ENCODE results near the gene ZNF346.
"Not testable (repeated sequence)": the region's sequence is repeated elsewhere in the genome, so short reads cannot be mapped to it uniquely, and the experiment has no call there.

Gene ZNF346

DNA sequence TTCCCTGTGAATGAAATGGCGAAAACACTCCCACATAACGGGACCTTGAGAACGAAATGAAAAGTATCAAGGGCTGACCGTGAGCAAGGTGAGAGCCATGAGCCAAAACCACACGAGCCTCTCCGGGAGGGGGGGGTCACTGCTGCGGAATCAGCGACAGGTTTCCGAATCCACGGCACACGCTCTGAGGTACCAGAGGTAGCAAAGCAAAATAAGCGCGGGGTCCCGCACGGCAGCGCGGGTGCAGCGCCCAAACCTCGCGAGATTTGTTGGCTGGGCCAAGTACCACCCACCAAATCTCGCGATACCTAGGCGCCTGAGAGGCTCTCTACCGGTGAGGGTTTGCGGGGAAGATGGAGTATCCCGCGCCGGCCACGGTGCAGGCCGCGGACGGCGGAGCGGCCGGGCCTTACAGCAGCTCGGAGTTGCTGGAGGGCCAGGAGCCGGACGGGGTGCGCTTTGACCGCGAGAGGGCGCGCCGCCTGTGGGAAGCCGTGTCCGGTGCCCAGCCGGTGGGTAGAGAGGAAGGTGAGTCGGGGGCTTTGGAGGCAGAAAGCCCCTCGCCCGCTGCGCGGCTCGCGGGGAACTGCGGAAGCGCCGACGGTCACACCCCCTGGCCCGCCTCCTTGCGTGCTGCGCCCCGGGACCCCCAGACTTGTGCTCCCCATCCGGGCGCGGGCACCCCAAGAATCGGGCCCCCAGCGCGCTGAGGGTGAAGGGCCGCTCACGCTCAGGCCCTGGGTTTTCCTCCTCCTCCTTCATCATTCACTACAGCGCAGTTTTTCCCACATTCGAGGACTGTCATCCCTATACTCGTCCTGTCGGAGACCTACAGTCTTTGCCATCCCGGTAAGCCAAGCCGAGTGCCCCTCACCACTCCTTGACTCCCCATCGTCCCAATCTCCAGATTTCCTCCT lies at the start of gene ZNF346:
Gene ZNF346 (plus strand): TSS at position 311 of the 917 bp plus-strand sequence. CDS start 43 bp downstream, at position 354.
- peak; percentile 95 for DNase-seq

DNA sequence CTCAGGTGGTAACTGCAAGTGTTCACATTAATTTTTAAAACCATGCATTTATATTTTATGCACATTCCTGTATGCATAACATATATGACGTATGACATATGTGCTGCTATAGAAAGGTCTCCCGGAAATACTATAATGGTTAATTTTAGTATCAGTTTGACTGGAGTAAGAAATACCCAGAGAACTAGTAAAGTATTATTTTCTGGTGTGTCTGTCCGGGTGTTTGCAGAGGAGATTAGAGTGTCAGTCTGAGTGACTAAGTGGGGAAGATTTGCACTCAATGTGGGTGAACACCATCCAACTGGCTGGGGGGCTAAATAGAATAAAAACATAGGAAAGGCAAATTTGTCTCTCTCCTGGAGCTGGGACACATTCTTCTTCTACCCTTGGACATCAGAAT lies 42.8 kb upstream of the ZNF346 start:
- DNase-seq: no peak

DNA sequence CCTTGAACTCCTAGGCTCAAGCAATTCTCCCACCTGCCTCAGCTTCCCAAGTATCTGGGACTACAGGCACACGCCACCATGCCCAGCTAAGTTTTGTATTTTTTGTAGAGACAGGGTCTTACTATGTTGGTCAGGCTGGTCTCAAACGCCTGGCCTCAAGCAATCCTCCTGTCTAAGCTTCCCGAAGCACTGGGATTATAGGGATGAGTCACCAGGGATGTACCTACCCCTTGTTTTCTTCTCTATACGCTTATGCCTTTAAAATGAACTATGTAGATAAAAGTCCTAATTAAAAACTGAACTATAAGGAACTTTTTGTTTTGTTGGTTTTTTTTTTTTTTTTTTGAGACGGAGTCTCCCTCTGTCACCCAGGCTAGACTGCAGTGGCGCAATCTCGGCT lies 41.7 kb upstream of the ZNF346 start:
- no peak for DNase-seq

DNA sequence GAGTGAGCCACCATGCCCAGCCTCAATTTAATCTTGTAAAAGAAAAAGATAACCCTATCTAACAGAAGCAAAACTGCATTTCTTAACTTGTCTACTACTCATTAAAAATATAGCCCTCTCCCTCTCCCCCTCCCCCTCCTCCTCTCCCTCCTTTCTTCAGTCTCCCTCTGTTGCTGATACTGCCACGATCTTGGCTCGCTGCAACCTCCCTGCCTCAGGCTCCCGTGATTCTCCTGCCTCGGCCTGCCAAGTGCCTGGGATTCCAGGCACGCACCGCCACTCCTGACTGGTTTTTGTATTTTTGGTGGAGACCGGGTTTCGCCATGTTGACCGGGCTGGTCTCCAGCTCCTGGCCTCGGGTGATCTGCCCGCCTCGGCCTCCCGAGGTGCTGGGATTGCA lies 39.4 kb upstream of the ZNF346 start:
- not testable (repeated sequence) for DNase-seq

- DNase-seq: not testable (repeated sequence)
Measured at GRCh38 chr5:176983593-176983992, 38.9 kb upstream of the ZNF346 start.

DNA sequence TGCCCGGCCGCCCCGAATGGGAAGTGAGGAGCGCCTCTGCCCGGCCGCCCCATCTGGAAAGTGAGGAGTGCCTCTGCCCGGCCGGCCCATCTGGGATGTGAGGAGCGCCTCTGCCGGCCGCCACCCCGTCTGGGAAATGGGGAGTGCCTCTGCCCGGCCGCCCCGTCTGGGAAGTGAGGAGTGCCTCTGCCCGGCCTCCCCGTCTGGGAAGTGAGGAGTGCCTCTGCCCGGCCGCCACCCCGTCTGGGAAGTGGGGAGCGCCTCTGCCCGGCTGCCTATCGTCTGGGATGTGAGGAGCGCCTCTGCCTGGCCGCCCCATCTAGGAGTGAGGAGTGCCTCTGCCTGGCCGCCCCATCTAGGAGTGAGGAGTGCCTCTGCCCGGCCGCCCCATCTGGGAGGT lies 38.3 kb upstream of the ZNF346 start:
- DNase-seq: not testable (repeated sequence)

- DNase-seq: no peak
Measured at GRCh38 chr5:176985516-176985915, 37.0 kb upstream of the ZNF346 start.

- DNase-seq: no peak
Measured at GRCh38 chr5:176986280-176986679, 36.2 kb upstream of the ZNF346 start.

DNA sequence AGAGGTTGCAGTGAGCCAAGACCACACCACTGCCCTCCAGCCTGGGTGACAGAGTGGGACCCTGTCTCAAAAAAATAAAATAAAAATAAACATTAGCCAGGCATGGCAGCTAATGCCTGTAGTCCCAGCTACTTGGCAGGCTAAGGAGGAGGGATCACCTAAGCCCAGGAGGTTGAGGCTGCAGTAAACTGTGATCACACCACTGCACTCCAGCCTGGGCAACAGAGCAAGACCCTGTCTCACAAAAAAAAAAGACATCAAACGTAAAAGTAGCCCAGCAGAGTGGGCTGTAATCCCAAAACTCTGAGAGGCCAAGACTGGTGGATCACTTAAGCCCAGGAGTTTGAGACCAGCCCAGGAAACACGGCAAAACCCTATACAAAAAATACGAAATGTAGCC lies 34.9 kb upstream of the ZNF346 start:
- no peak for DNase-seq

GRCh38 chr5:176993081-176993480 lies 29.4 kb upstream of the ZNF346 start:
- not testable (repeated sequence) for DNase-seq

- peak; percentile 93 for DNase-seq
Measured at GRCh38 chr5:176994460-176995121, 27.9 kb upstream of the ZNF346 start.

DNA sequence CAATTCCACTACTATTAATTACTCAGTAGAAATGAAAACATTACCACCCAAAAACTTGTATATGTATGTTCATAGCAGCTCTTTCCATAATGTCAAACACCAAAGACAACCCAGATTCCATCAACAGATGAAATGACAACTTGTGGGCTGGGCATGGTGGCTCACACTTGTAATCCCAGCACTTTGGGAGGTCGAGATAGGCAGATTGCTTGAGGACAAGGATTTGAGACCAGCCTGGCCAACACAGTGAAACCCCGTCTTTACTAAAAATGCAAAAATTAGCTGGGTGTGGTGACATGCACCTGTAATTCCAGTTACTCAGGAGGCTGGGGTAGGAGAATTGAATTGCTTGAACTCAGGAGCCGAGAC lies 27.4 kb upstream of the ZNF346 start:
- DNase-seq: no peak

- DNase-seq: no peak
Measured at GRCh38 chr5:176995896-176996767, 26.4 kb upstream of the ZNF346 start.

GRCh38 chr5:176996780-176997179 lies 25.7 kb upstream of the ZNF346 start:
- DNase-seq: no peak

DNA sequence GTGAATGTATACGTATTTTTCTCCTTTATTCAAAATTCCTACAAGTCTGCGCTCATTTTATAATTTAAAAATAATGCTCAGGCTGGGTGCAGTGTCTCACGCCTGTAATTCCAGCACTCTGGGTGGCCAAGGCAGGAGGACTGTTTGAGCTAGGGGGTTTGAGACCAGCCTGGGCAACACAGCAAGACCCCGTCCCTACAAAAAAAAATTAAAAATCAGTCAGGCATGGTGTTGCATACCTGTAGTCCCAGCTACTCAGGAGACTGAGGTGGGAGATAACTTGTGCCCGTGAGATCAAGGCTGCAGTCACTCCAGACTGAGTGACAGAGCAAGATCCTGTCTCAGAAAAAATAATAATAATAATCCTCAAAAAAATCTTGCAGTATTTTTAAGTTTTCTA lies 23.7 kb upstream of the ZNF346 start:
- no peak for DNase-seq

GRCh38 chr5:176999526-176999925 lies 23.0 kb upstream of the ZNF346 start:
- DNase-seq: not testable (repeated sequence)

GRCh38 chr5:177003649-177004048 lies 18.8 kb upstream of the ZNF346 start:
- no peak for DNase-seq

DNA sequence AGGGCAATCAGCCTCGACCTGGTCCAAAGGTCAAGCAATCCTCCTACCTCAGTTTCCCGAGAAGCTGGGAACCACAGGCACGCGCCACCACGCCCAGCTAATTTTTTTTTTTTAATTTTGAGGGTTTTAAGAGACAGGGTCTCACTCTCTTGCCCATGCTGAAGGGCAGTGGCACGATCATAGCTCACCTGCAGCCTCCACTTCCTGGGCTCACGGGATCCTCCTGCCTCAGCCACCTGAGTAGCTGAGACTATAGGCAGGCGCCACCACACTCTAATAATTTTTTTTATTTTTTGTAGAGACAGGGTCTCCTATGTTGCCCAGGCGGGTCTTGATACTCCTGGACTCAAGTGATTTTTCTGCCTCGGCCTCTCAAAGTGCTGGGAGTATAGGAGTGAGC lies 17.5 kb upstream of the ZNF346 start:
- no peak for DNase-seq

DNA sequence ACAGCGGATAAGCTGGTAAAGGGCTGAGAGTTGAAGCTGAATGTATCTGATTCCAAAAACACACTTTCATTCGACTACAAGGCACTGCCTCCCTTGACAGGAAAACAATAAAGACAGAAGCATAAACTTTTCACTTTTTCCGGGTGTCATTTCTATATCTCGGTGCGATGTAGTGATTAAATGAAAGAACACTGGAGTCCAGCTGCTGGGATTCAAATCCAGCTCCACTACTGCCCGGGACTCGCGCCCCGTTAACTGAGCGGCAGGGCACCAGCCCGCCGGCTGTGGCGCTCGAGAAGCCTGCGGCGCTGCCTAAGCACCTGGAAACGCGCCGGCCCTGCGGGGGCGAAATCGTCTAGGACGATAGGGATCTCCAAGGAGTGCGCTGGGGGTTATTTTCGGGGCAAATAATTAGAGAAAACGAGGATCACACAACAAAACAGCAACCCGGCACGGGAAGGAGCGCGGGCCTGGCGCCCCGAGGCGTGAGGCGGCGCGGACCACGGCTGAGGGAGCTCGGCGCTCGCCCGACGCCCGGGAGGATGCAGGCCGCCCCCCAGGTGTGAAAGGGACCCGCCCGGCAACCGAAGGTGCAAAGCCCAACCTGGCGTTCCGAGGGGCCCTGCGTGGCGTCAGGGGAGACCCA lies 16.8 kb upstream of the ZNF346 start:
- DNase-seq: peak; percentile 79

- DNase-seq: peak; percentile 90
Measured at GRCh38 chr5:177006265-177006972, 16.1 kb upstream of the ZNF346 start, which contains the start of gene UIMC1. Gene UIMC1 (minus strand): TSS chr5:177006779. CDS start chr5:176982615, 24,164 bp downstream.

GRCh38 chr5:177008716-177009115 lies 13.8 kb upstream of the ZNF346 start:
- no peak for DNase-seq

- no peak for DNase-seq
Measured at GRCh38 chr5:177010153-177010552, 12.3 kb upstream of the ZNF346 start.

All from hematopoietic multipotent progenitor cell treated with erythropoietin and hydrocortisone succinate and interleukin-3 and kit ligand, for 8 days (in vitro differentiated cells).